SK-N-SH treated with all-trans-retinoic acid at 6 μM for 48 hours (cell line): ENCODE results near the gene MKKS.

Experiments used
- PATZ1 ChIP-seq: fragments of 250-450 bp; sonication (Bioruptor Pico); IDR thresholded peaks from 2 replicates; pipeline ENCODE4 v1.8.0; 2020; ENCODE audit warnings: mild to moderate bottlenecking, moderate library complexity, borderline replicate concordance
- TOX ChIP-seq: fragments of 250-450 bp; sonication (Bioruptor Pico); IDR thresholded peaks from 2 replicates; pipeline ENCODE4 v1.8.0; 2021; ENCODE audit warnings: mild to moderate bottlenecking, moderate library complexity, borderline replicate concordance

- no peak for TF ChIP-seq PATZ1
- no peak for TF ChIP-seq TOX (CRISPR knock-in tag)
These were observed 57.5 kb downstream of the MKKS start for GRCh38 chr20:10376270-10377075.
